IMR-90 (cell line): ENCODE measurements around the gene KRT74. TPM values are rescaled to one million over a fixed set of nuclear protein-coding genes. Genes with fewer than 3 reads are reported as not detected.

ENCODE experiments used
- ATAC-seq: fragments of 200-7000 bp; cut with Tn5 transposase; 2 replicates; pipeline ENCODE4 v1.9.1; 2020; ENCODE audit warnings: low read depth, mild to moderate bottlenecking, moderate library complexity
- BruUV-seq: library from RNA; stranded (reverse); fragments of 400-500 nt; replicated peaks from 2 replicates; lab custom pipeline; 2021; lab: Mats Ljungman, UMichigan
- CTCF ChIA-PET: fragments of 300-600 bp; formaldehyde crosslinking; extraction: SDS; loops from one replicate; lab custom pipeline; 2021; ENCODE audit warnings: antibody characterized with exemption; lab: Yijun Ruan, JAX
- POLR2A ChIA-PET: fragments of 300-600 bp; sonication (Branson Sonifier 250); formaldehyde crosslinking; loops from one replicate; lab custom pipeline; 2022; ENCODE audit warnings: antibody characterized with exemption; ENCODE audit not compliant: unreplicated experiment; lab: Charles Lee
- DNase-seq: peaks from one replicate; pipeline ENCODE4 v3.0.0; 2013
- H2AFZ ChIP-seq: replicated peaks from 2 replicates; pipeline ENCODE3; 2013; ENCODE audit warnings: low read length, mild to moderate bottlenecking; ENCODE audit not compliant: poor library complexity
- H2AK5ac ChIP-seq: 2 replicates; pipeline ENCODE4 v1.6.1; 2013; ENCODE audit warnings: low read depth, low read length, inconsistent platforms
- H2AK9ac ChIP-seq: replicated peaks from 2 replicates; pipeline ENCODE3; 2013; ENCODE audit warnings: mild to moderate bottlenecking, low read depth, low read length, moderate library complexity; ENCODE audit not compliant: poor library complexity
- H2BK120ac ChIP-seq: 2 replicates; pipeline ENCODE4 v1.6.1; 2013; ENCODE audit warnings: low read depth, low read length, inconsistent platforms
- H2BK15ac ChIP-seq: 3 replicates; pipeline ENCODE4 v1.6.1; 2013; ENCODE audit warnings: low read depth, low read length, inconsistent platforms
- H2BK20ac ChIP-seq: 2 replicates; pipeline ENCODE4 v1.6.1; 2013; ENCODE audit warnings: low read depth, mild to moderate bottlenecking, inconsistent platforms, low read length, moderate library complexity
- H2BK5ac ChIP-seq: 2 replicates; pipeline ENCODE4 v1.6.1; 2013; ENCODE audit warnings: mild to moderate bottlenecking, low read depth, low read length, inconsistent platforms; ENCODE audit not compliant: poor library complexity, severe bottlenecking
- H3K14ac ChIP-seq: replicated peaks from 2 replicates; pipeline ENCODE4 v1.6.1; 2013; ENCODE audit warnings: low read depth, low read length, inconsistent platforms
- H3K18ac ChIP-seq: 2 replicates; pipeline ENCODE4 v1.6.1; 2013; ENCODE audit warnings: low read depth, low read length, control low read depth
- H3K23ac ChIP-seq: 2 replicates; pipeline ENCODE4 v1.6.1; 2013; ENCODE audit warnings: low read depth, low read length, inconsistent platforms
- H3K27ac ChIP-seq: 2 replicates; pipeline ENCODE4 v1.5.1; 2013; ENCODE audit warnings: mild to moderate bottlenecking, control low read depth, low read length; ENCODE audit not compliant: insufficient read depth
- H3K27me3 ChIP-seq: 2 replicates; pipeline ENCODE4 v1.6.1; 2013; ENCODE audit warnings: low read length; ENCODE audit not compliant: control insufficient read depth, insufficient read depth
- H3K36me3 ChIP-seq: 2 replicates; pipeline ENCODE4 v1.6.1; 2013; ENCODE audit warnings: low read length, mixed read lengths; ENCODE audit not compliant: control insufficient read depth, insufficient read depth
- H3K4ac ChIP-seq: 2 replicates; pipeline ENCODE4 v1.6.1; 2013; ENCODE audit warnings: low read depth, low read length, inconsistent platforms
- H3K4me1 ChIP-seq: 2 replicates; pipeline ENCODE4 v1.6.1; 2013; ENCODE audit warnings: low read length, mixed read lengths; ENCODE audit not compliant: control insufficient read depth, insufficient read depth
- H3K4me2 ChIP-seq: 2 replicates; pipeline ENCODE4 v1.6.1; 2013; ENCODE audit warnings: low read depth, mild to moderate bottlenecking, control low read depth, low read length, moderate library complexity
- H3K4me3 ChIP-seq: 2 replicates; pipeline ENCODE4 v1.5.1; 2013; ENCODE audit warnings: low read depth, mild to moderate bottlenecking, control low read depth, low read length, moderate library complexity; ENCODE audit not compliant: insufficient read depth
- H3K56ac ChIP-seq: 2 replicates; pipeline ENCODE4 v1.6.1; 2013; ENCODE audit warnings: low read length, inconsistent platforms; ENCODE audit not compliant: insufficient read depth; ENCODE audit errors: extremely low read depth
- H3K79me1 ChIP-seq, 2 experiments: 2 replicates each; pipeline ENCODE4 v1.6.1; 2013; ENCODE audit warnings: low read length in 2 of 2, inconsistent platforms in 1 of 2, low read depth in 1 of 2
- H3K9ac ChIP-seq: 2 replicates; pipeline ENCODE4 v1.6.1; 2013; ENCODE audit warnings: low read depth, low read length, control low read depth
- H3K9me1 ChIP-seq: 2 replicates; pipeline ENCODE4 v1.6.1; 2013; ENCODE audit warnings: low read length, inconsistent platforms; ENCODE audit not compliant: insufficient read depth
- H3K9me3 ChIP-seq: 2 replicates; pipeline ENCODE4 v1.6.1; 2013; ENCODE audit warnings: low read length; ENCODE audit not compliant: control insufficient read depth, insufficient read depth
- H4K20me1 ChIP-seq: 2 replicates; pipeline ENCODE4 v1.6.1; 2013; ENCODE audit warnings: low read length, inconsistent platforms; ENCODE audit not compliant: insufficient read depth
- H4K5ac ChIP-seq: 2 replicates; pipeline ENCODE4 v1.6.1; 2013; ENCODE audit warnings: mild to moderate bottlenecking, low read depth, low read length, control low read depth
- H4K8ac ChIP-seq, 2 experiments: 2 replicates each; pipeline ENCODE4 v1.6.1; 2013; ENCODE audit warnings: low read depth in 2 of 2, low read length in 2 of 2, control low read depth in 1 of 2, inconsistent platforms in 1 of 2
- H4K91ac ChIP-seq: 2 replicates; pipeline ENCODE4 v1.6.1; 2013; ENCODE audit warnings: low read depth, low read length, inconsistent platforms; ENCODE audit not compliant: insufficient read depth
- CHD1 ChIP-seq: IDR thresholded peaks from 2 replicates; pipeline ENCODE4 v1.6.1; 2012; ENCODE audit warnings: low read depth, low read length, improper control_type of control experiment
- FOS ChIP-seq: fragments of 150-350 bp; IDR thresholded peaks from 2 replicates; pipeline ENCODE4 v1.6.1; 2016; ENCODE audit warnings: low read depth, low read length
- MAFK ChIP-seq: IDR thresholded peaks from 2 replicates; pipeline ENCODE4 v1.6.1; 2012; ENCODE audit warnings: low read depth, low read length, improper control_type of control experiment
- WGBS, 2 experiments: methylation state at CpG; one replicate each; pipeline versions ENCODE4 v1.1.5 to v1.1.7; 2013; ENCODE audit warnings: missing lambda C conversion rate in 2 of 2; ENCODE audit not compliant: insufficient read length in 1 of 2; ENCODE audit errors: extremely low coverage in 2 of 2; 5-methylcytosine and 5-hydroxymethylcytosine counted together
- dilution Hi-C: fragments of 300-500 bp; cut with HindIII; formaldehyde crosslinking; loops from one replicate; pipeline ENCODE4 v1.14.3; 2018; ENCODE audit warnings: low sequenced_read_pairs; ENCODE audit not compliant: unreplicated experiment
- in situ Hi-C: fragments of 300-500 bp; cut with MboI; formaldehyde crosslinking; loops from 3 replicates; pipeline ENCODE4 v1.14.3; 2019; ENCODE audit warnings: low sequenced_read_pairs, inconsistent platforms, mixed read lengths
- intact Hi-C: fragments of 100-400 bp; cut with micrococcal nuclease; formaldehyde crosslinking; loops from 2 replicates; pipeline ENCODE4 v1.10.0; 2022
- polyA plus RNA-seq, 3 experiments: library from polyadenylated mRNA; depleted of rRNA; stranded (reverse); fragments of >200 nt; gene quantifications; 2 replicates each; pipeline ENCODE4 v1.2.3, GENCODE V29; 2012; ENCODE audit warnings: low replicate concordance in 1 of 3
- total RNA-seq: library from RNA; depleted of rRNA; stranded (reverse); fragments of >200 nt; gene quantifications from 2 replicates; pipeline ENCODE4 v1.2.3, GENCODE V29; 2012

KRT74 gene
- total and polyA plus RNA-seq, 2 of the 4 experiments (the other 2 are of a cell fraction): not detected

- Histone ChIP-seq H4K91ac (no peak overlapping the region), H3K36me3 (no peaks in the 10 kb centered on the region), H3K9me3 (no peaks in the 10 kb centered on the region), H4K20me1 (no peaks in the 10 kb centered on the region; the same call in 1 of the 2 replicates), H3K4me3 (no peak overlapping the region), H2BK5ac (no peak overlapping the region), H2AK5ac (no peak overlapping the region), H4K5ac (no peak overlapping the region), H4K8ac (no peak overlapping the region), H3K9ac (no peak overlapping the region), H3K23ac (no peak overlapping the region), H3K4me1 (no peaks in the 10 kb centered on the region), H3K56ac (no peak overlapping the region), H2AK9ac (no peak overlapping the region), H2BK20ac (no peak overlapping the region), H3K18ac (no peak overlapping the region), H3K27me3 (peaks cover 35% of the 10 kb centered on the region), H3K27ac (no peak overlapping the region), H3K4me2 (no peak overlapping the region), H3K9me1 (no peaks in the 10 kb centered on the region), H2BK15ac (no peak overlapping the region), H2AFZ (no peak overlapping the region), H3K4ac (no peak overlapping the region), H3K14ac (no peak overlapping the region), H2BK120ac (no peak overlapping the region), H3K79me1 (no peaks in the 10 kb centered on the region)
- no TSS peak for BruUV-seq
- DNase-seq (no peak), ATAC-seq (no peak)
- WGBS, 2 experiments: 86% methylated on average over 1 of the region's 5 CpGs; no CpG with 5 or more reads in 1 of the 2 experiments
- intact Hi-C loops (no loop called here), in situ Hi-C loops (no loop called here), dilution Hi-C loops (no loop called here)
- ChIA-PET POLR2A (no interaction called here), CTCF (no interaction called here)
- TF ChIP-seq MAFK (no peak), FOS (no peak), CHD1 (no peak)
These were observed 55.8 kb downstream of the KRT74 start for GRCh38 chr12:52517888-52518287.
